Measurements from ENCODE around the gene COLQ.
"Not testable (repeated sequence)": the region's sequence is repeated elsewhere in the genome, so short reads cannot be mapped to it uniquely, and the experiment has no call there.

COLQ gene

GRCh38 chr3:15521573-15521965 lies at the start of gene COLQ:
Gene COLQ (minus strand): TSS chr3:15521706. CDS start chr3:15521625, 81 bp downstream.
- DNase-seq (ENCODE audit: low read depth in 1 of 2, low spot score in 1 of 2): no peak

GRCh38 chr3:15563190-15563589 lies 41.7 kb upstream of the COLQ start:
- no peak for DNase-seq (ENCODE audit: low read depth in 1 of 2, low spot score in 1 of 2)

DNA sequence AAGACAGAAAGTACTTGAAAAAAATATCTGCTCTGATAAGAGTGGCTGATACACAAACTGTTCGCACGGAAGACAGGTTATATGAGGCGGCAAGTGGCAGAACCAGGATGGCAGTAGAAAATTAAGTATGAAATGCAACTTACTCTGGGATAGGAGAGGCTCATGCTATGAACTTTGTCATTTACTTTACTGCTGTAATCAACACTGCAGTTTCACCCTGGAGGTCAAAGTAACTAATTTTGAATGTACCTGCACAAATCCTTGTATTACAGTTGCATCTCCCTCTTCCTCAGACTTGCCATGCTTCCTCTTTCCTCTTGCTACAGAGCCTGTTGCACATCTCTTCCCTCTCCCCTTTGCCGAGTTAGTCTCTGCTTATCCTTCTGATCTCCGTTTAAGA lies 41.1 kb upstream of the COLQ start:
- DNase-seq (ENCODE audit: low read depth in 1 of 2, low spot score in 1 of 2): no peak

- DNase-seq (ENCODE audit: low read depth in 1 of 2, low spot score in 1 of 2): no peak
These were observed 37.1 kb upstream of the COLQ start for GRCh38 chr3:15558581-15558980.

DNA sequence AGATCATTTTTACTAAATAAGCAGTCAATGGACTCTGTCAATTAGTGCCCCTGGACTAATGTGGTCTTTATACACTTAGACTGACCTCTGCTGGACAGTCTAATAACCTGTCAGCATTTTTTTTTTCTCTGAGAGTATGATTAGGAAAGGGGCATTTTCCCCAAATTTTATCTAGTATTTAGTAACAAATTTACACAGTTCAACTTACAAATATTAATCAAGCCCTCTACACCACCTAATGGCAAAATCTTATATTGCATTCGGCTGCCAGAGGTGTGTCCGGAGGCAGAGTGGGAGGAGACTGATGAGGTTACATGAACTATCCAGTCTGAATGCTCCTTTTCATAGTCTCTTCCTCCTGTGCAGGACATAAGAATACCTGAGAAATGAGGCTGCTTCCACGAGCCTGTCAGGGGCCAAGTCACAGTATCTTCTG lies 36.0 kb upstream of the COLQ start:
- peak in 1 of 2 donors; percentile 40 for DNase-seq (ENCODE audit: low read depth in 1 of 2, low spot score in 1 of 2)

DNA sequence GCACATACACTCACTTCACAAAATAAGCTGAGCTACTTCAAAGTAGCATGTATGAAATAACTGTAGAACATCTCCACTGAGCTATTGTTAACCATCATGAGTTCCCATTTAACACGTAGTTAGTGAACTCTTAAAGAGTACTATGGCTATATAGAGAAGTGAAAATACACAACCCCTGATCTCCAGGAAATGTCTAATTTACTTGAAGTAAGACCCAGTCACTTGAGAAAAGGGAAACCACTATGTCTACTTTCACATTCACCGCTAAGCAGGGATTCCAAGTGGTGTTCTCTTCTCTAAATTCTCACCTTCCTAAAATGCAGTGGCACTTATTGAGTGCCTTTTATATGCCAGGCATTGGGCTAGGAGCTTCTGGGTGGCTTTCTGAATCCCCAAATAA lies 35.0 kb upstream of the COLQ start:
- no peak for DNase-seq (ENCODE audit: low read depth in 1 of 2, low spot score in 1 of 2)

DNA sequence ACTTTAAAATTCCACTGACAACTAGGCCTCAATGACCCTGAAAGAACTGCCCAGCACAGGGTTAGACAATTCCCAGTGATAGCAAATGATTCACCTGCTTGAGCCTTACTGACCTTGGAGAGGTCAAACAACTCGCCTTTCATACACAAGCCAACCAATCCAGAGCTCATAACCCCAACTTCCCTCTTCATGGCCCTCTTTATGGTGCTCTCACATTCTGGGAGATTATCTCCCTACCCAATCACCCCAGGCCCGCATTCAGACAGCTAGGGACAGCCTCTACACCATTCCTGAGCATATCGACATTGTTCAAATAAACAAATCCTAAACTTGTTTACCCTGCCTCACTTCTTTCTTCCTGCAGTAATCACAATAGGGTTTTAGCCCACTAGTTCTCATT lies 32.2 kb upstream of the COLQ start:
- no peak for DNase-seq (ENCODE audit: low read depth in 1 of 2, low spot score in 1 of 2)

DNA sequence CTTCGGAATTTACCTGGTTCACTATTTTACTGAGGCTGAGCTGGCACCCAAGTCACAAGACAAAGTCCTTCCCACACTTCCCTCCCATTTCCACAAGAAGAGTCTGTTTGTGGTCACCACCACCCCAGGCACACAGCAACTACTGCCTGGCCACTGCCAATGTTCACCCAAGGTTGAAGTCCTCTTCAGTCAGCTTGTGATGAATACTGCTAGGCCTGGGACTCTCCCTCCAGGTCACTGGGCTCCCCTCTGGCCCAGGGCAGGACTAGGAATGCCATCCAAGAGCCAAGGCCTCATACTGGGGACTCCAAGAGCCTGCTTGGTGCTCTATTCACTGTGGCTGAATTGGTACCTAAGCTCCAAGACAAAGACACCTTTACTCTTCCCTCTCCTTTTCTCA lies 30.4 kb upstream of the COLQ start:
- no peak for DNase-seq (ENCODE audit: low read depth in 1 of 2, low spot score in 1 of 2)

DNA sequence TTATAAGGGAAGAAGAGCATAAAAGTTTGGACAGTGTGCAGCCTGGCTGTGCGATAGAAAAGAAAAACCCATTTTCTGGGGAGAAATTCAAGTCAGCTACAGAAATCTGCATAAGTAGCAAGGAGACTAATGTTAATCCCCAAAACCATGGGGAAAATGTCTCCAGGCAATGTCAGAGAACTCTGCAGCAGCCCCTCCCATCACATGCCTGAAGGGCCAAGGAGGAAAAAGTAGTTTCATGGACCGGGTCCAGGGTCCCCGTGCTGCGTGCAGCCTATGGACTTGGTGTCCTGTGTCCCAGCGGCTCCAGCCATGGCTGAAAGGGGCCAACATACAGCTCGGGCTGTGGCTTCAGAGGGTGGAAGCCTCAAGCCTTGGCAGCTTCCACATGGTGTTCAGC lies 28.3 kb upstream of the COLQ start:
- no peak for DNase-seq (ENCODE audit: low read depth in 1 of 2, low spot score in 1 of 2)

DNA sequence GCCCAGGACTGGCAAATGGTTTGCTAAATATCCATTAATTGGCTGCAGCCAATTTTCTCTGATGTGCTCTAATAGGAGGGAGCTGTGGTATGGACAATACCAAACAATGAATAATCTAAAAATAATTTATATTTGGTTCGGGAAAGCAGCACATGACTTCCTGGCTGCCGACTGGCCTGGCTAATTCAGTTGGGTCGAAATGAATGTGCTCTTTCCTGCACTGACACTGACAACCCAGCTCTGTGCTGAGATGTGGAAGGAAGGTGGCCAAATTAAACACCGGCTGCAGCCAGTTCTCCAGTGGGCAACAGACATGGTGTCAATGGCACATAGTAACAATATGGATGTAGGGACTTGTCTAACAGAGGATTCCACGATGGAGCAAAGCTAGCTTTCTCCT lies 21.1 kb upstream of the COLQ start:
- no peak for DNase-seq (ENCODE audit: low read depth in 1 of 2, low spot score in 1 of 2)

DNA sequence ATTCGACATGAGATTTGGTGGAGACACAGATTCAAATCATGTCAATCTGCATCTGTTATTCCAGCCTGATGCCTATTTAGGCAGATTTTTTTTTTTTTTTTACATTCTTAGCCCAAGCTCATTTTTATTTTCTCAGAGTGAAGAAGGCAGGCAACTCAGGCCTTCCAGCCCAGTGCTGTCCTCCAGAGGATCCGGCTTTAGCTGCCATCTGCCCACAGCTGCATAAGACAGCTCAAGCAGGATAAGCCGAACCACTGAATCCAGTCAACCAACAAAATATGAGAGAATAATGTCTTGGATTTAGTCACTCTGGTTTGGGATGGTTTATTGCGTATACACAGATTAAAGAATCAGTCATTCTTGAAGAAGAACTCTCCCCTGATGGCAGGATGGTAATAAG lies 19.9 kb upstream of the COLQ start:
- no peak for DNase-seq (ENCODE audit: low read depth in 1 of 2, low spot score in 1 of 2)

- no peak for DNase-seq (ENCODE audit: low read depth in 1 of 2, low spot score in 1 of 2)
These were observed 17.6 kb upstream of the COLQ start for GRCh38 chr3:15539066-15539465.

DNA sequence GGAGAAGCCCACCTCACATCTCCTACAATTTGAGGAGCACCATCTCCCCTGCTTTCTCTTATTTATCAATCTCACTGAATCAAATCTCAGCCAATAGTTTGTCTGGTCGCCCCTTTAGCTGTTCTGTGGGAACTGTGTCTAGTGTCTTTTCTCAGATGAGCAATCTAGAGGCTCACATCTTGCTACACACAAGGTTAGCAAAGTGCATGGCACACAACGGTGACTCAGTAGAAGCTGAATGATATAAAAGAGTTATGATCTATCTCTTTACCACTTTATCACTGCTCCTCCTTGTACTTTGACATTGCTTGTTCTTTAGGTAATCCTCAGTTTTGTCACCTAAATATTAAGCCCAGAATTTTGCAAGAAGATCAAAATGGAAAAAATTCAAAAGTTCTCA lies 16.8 kb upstream of the COLQ start:
- no peak for DNase-seq (ENCODE audit: low read depth in 1 of 2, low spot score in 1 of 2)

GRCh38 chr3:15536856-15537255 lies 15.3 kb upstream of the COLQ start:
- no peak for DNase-seq (ENCODE audit: low read depth in 1 of 2, low spot score in 1 of 2)

- peak; percentile 7 to 30 for DNase-seq (ENCODE audit: low read depth in 1 of 2, low spot score in 1 of 2)
These were observed 14.2 kb upstream of the COLQ start for GRCh38 chr3:15535732-15536131.

DNA sequence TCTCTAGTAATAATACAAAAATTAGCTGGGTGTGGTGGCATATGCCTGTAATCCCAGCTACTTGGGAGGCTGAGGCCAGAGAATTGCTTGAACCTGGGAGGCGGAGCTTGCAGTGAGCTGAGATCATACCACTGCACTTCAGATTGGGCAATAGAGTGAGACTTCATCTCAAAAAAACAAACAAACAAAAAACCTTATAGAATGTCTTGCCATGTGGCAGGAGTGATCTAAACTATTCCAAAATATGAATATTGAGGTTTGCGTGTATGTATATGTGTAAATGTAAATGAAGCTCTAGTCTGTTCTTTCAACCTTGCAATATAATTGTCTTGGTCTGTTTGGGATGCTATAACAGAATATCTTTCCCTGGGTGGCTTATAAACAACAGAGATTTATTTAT lies 11.1 kb upstream of the COLQ start:
- DNase-seq (ENCODE audit: low read depth in 1 of 2, low spot score in 1 of 2): not testable (repeated sequence)

DNA sequence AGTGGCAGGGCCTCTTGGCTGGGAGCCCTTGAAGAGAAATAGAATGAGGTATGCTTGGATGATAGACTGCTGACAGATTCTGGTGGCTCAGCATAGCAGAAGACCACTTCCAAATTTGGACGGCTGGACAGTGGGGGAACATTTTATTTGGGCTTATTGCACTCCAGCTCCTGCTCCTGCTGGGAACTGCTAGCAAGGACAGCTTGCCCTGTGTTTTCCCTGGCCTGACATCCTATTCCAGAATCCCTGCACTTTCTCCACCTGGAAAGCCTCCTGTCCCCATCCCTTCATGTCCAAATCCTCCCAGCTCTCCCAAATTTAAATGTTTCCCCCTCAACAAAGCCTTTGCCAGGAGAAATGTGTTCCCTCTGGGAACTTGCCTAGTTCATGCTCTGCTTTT lies 9.8 kb upstream of the COLQ start:
- DNase-seq (ENCODE audit: low read depth in 1 of 2, low spot score in 1 of 2): no peak

GRCh38 chr3:15528854-15529537 lies 7.5 kb upstream of the COLQ start:
- no peak for DNase-seq (ENCODE audit: low read depth in 1 of 2, low spot score in 1 of 2)

- no peak for DNase-seq (ENCODE audit: low read depth in 1 of 2, low spot score in 1 of 2)
These were observed 5.5 kb upstream of the COLQ start for GRCh38 chr3:15527031-15527459.

DNA sequence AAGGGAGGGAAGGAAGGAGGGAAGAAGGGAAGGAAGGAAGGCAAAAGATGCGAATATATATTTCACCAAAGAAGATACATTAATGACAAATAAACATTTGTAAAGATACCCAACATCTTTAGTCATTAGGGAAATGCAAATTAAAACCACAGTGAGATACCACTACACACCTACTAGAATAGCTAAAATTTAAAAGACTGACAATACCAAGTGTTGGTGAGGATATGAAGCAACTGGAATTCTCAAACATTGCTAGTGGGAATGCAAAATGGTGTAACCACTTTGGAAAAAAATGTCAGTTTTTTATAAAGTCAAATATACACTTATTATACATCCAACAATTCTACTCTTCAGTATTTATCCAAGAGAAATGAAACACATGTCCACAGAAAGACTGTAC lies 4.3 kb upstream of the COLQ start:
- DNase-seq (ENCODE audit: low read depth in 1 of 2, low spot score in 1 of 2): no peak

DNA sequence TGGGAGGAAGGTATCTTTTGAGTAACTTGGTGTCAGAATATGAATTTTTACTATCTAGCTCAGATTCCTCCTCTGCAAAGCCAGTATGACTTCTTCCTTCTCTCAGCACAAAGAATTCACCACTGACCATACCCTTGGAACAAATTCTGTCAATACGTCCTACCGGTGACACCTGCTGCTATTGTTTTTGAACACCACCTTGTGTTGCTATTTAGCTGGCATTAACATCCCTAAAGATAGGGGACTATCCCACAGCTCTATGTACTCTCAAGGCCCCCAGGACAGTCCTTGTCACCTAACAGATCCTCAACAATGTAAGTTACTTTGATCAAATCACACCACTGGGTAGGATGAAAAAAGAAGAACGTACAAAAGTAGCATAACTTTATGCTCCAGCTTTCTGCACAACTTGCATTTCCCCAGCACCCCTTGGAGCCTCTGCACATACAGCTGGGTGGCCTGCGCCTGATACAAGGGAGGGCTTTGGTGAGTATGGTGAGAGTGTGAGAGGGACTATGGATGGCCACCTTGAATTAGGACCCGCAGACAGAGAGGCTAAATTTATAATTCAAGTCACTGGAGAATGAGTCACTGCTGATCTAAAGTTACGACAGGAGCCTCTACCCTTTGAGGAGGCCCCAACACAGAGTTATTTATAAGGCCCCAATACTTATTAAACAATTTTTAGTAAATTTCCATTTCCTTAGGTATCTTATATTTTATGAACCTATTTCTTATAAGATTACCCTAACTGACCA lies 2.3 kb upstream of the COLQ start:
- no peak for DNase-seq (ENCODE audit: low read depth in 1 of 2, low spot score in 1 of 2)

DNA sequence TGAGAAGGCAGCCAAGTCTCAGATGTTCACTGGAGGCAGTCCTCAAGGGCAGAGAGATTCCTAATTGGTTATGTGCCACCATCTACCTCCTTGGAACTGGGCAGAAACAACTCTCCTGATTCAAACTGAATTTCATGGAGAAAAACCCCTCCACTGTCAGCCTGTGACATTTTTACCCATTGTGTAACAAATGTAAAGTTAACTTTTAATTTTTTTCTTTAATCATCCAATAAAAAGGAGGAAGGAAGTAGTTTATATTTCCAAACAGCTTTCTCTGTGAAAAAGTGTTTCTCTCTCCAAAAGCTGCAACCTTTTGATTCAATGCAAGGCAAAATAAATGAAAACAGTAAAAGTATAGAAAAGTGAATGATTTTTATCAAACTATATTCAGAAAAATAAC lies 510 bp upstream of the COLQ start:
- DNase-seq (ENCODE audit: low read depth in 1 of 2, low spot score in 1 of 2): no peak

All from activated CD4-positive, alpha-beta T cell treated with anti-CD3 and anti-CD28 coated beads, Interleukin-2, amount 50 U/mL, for 24 hours (primary cell).